Measurements from ENCODE around the gene BAHCC1.

BAHCC1 gene

DNA sequence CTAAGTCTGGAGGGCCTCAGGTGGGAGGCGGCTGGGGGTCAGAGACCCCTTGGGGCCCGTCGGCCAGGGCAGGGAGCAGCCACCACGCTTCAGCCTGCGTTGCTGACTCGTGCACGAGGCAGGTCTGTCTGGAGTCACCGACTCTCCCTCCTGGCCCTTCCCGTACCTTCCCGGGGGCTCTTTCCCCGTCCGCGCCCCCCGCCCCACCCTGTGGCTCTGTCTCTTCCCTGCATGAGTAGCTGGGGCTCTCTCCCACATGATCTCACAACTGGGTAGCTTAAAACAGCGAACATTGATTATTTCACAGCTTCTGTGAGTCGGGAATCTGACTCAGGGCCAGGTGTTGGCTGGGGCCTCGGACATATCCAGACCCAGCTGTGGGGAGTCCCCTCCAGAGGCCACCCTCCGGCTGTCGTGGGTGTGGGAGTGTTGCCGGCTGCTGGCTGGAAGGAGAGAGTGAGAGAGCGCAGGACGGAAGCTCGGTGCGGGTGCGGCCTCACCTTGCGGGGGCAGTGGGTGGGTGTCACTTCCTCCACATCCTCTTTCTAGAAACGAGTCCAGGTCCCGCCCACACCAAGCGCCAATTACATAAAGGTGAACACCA lies 17.3 kb downstream of the BAHCC1 start:
- no peak overlapping the region for H3K4me3 ChIP-seq (ENCODE audit: low read depth, low read length)
- no peak for DNase-seq (ENCODE audit: low read depth)
- TF ChIP-seq, protein P1, sequence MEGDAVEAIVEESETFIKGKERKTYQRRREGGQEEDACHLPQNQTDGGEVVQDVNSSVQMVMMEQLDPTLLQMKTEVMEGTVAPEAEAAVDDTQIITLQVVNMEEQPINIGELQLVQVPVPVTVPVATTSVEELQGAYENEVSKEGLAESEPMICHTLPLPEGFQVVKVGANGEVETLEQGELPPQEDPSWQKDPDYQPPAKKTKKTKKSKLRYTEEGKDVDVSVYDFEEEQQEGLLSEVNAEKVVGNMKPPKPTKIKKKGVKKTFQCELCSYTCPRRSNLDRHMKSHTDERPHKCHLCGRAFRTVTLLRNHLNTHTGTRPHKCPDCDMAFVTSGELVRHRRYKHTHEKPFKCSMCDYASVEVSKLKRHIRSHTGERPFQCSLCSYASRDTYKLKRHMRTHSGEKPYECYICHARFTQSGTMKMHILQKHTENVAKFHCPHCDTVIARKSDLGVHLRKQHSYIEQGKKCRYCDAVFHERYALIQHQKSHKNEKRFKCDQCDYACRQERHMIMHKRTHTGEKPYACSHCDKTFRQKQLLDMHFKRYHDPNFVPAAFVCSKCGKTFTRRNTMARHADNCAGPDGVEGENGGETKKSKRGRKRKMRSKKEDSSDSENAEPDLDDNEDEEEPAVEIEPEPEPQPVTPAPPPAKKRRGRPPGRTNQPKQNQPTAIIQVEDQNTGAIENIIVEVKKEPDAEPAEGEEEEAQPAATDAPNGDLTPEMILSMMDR (IDR thresholded peaks at IDR 0.05; ENCODE audit: control insufficient read depth, extremely low read depth, insufficient read depth) = no peak

DNA sequence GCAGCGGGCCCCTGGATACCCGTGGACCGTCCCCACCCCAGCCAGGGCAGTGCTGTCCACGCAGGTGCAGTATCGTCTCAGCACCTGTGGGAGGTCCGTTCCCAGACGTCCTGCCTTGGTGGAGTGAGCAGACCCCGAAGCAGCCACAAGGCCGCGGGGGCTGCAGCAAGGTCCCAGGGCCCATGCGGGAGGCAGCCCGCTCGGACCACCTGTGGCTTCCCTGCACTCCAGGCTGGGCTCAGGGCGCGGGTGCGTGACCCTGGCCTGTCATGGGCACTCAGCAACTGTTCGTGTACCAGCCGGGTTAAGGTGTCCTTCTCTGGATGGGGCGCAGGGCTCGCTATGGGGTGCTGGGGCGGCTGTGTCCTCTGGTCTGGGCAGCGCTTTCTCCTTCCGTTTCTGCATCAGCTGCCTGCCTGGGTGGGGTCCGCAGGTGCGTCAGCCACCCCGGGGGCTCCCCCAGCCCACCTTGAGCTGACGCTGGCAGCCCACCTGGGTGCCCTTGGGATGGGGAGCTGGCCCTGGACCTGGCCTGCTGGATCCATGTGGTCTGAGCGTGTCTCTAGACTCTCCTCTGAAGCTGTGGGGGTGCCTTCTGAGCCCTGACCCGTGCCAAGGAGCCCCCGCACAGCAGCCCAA lies 18.4 kb downstream of the BAHCC1 start:
- TF ChIP-seq, protein P1 (IDR thresholded peaks at IDR 0.05; ENCODE audit: control insufficient read depth, extremely low read depth, insufficient read depth) = no peak
- DNase-seq (ENCODE audit: low read depth) = no peak
- no peak overlapping the region for H3K4me3 ChIP-seq (ENCODE audit: low read depth, low read length)

DNA sequence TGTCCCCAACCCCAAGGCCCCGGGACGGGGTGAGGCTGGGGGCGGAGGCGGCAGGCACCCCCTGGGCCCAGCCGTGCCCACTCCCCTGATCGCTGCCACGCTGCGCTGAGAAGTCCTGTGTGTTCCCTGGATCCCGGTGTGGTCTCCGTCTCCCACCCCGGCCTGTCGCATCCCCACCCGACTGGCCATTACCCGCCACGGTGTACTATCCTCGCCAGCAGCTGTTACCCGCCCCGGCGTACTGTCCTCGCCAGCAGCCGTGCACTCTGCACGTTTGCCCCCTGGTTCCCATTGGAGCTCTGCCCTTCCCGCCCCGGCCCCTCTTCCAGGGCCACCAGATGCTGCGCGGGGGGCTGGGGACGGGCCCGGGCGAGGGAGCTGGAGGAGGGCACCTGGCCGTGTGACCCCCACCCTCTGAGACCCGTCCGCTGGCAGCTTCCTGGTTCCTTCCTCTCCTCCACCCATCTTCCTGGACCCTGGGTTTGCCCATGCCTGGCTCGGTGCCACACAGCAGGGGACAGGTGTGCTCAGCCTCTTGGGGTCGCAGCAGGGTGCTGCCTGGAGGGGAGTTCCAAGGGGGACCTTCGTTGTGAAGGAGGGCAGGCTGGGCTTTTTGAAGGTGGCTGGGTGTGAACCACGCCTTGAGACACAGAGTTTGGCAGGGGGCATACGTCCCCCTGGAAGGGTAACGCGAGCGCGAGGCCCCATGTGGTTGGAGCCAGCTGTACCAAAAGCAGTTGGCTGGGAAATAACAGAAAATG lies 19.7 kb downstream of the BAHCC1 start:
- no peak for DNase-seq (ENCODE audit: low read depth)
- H3K4me3 ChIP-seq (ENCODE audit: low read depth, low read length) = no peak overlapping the region
- TF ChIP-seq, protein P1 (IDR thresholded peaks at IDR 0.05; ENCODE audit: control insufficient read depth, extremely low read depth, insufficient read depth) = no peak

DNA sequence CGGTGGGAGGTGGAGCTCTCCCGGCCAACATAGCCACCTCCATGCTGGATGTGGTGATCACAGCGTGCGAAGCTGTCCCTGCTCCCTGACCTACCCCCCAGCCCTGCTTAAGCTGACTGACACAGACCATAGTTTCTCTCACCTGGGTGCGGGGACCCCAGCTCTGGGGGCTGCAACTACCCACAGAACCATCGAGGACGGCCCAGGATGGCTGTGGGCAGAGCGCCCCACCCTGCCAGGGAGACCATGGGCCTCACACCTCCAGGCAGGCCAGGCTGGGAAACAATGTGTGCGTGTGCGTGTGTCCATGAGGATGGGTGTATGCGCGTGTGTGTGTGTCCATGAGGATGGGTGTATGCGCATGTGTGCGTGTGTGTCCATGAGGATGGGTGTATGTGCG lies 20.4 kb downstream of the BAHCC1 start:
- no peak overlapping the region for H3K4me3 ChIP-seq (ENCODE audit: low read depth, low read length)
- no peak for DNase-seq (ENCODE audit: low read depth)
- TF ChIP-seq, protein P1 (IDR thresholded peaks at IDR 0.05; ENCODE audit: control insufficient read depth, extremely low read depth, insufficient read depth) = no peak

DNA sequence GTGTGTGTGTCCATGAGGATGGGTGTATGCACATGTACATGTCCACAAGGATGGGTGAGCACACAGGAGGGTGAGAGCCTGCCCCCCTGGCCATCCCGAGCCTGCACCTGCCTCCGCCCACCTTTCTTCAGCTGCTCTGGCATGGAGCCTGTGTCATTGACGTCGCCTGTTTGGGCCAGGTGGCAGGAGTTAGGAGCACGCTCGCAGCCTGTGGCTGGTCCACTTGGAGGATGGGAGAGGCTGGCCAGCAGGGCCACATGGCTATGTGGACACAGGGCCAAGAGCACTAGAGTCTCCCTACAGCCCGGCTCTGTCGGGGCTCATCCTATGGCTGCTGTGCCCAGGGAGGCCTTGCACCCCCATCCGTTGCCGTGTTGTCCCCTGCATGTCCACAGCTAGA lies 21.4 kb downstream of the BAHCC1 start:
- DNase-seq (ENCODE audit: low read depth) = no peak
- TF ChIP-seq, protein P1 (IDR thresholded peaks at IDR 0.05; ENCODE audit: control insufficient read depth, extremely low read depth, insufficient read depth) = no peak
- H3K4me3 ChIP-seq (ENCODE audit: low read depth, low read length) = no peak overlapping the region

DNA sequence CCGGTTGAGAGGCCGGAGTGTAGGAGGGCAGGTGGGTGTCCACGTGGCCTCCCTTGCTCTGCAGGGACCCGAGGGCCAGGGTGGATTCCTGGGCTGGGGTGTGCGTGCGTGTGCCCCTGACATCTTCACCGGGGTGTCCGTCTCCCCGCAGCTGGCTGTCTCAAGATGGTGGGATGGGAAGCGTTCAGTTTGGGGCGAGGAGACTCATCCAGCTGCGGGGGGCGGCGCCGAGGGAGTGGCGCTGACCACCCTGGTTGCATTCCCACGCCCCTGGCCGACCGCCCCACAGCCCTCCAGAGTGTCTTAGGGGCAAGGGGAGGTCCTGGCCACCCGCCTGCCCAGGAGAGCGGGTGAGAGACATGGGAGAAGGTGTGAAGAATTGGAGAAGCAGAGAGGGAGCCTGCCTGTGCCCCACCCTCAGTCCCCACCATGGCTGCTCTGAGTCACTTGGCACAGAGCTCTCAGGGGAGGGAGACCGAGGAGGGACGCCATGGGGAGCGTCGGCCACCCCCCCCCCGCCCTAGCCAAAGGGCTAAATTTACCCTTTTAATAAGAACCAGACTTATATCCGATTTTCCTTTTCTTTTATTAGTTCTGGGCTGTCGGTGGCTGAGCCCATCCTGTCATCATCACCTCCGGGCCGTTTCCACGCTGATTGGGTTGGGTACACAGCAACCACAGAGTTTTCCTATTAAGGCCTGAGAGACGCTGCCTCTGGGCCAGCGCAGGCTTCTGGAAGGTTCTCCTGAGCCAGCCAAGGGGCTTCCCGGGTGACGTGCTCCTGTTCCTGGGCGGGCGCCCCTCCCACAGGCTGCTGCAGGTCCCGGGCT lies 22.0 kb downstream of the BAHCC1 start:
- no peak overlapping the region for H3K4me3 ChIP-seq (ENCODE audit: low read depth, low read length)
- DNase-seq (ENCODE audit: low read depth) = no peak
- TF ChIP-seq, protein P1 (IDR thresholded peaks at IDR 0.05; ENCODE audit: control insufficient read depth, extremely low read depth, insufficient read depth) = no peak

All from LNCaP clone FGC (cell line).